K562 (cell line): Measurements from ENCODE around the gene POLR2J3. TPM values are rescaled to one million over a fixed set of nuclear protein-coding genes. Genes with fewer than 3 reads are reported as not detected.
"Not testable (repeated sequence)": the region's sequence is repeated elsewhere in the genome, so short reads cannot be mapped to it uniquely, and the experiment has no call there.

Experiments
- ATAC-seq: fragments of 200-7000 bp; cut with Tn5 transposase; 3 replicates; pipeline ENCODE4 v1.9.1; 2020; ENCODE audit warnings: moderate library complexity
- BruUV-seq: library from RNA; stranded (reverse); fragments of 400-500 nt; replicated peaks from 2 replicates; lab custom pipeline; 2021; lab: Mats Ljungman, UMichigan
- CTCF ChIA-PET: fragments of 300-600 bp; formaldehyde crosslinking; extraction: SDS; loops from one replicate; lab custom pipeline; 2021; ENCODE audit warnings: low intra/inter-chr PET ratio; lab: Yijun Ruan, JAX
- POLR2A ChIA-PET: fragments of 300-600, 350-650 bp; sonication (Branson Sonifier 250); formaldehyde crosslinking; extraction: SDS; loops from one replicate; lab custom pipeline; 2021; ENCODE audit warnings: antibody characterized with exemption, inconsistent platforms; lab: Yijun Ruan, JAX
- DNase-seq, 4 experiments: peaks; one replicate each; pipeline versions ENCODE4 v3.0.0 to v3.0.0-alpha.2; 2011 to 2018; ENCODE audit warnings: low spot score in 3 of 4, mixed read lengths in 3 of 4; ENCODE audit errors: extremely low read depth in 1 of 4
- FAIRE-seq: peaks from 2 replicates; lab custom pipeline; 2011; peaks lifted over from hg19 to GRCh38; lab: Jason Lieb, UNC
- H2AFZ ChIP-seq: 2 replicates; pipeline ENCODE4 v1.6.0; 2011; ENCODE audit warnings: low read depth, low read length, control low read depth, inconsistent platforms
- H3K27ac ChIP-seq: fragments of 200-600 bp; 3 replicates; pipeline ENCODE4 v1.8.0; 2011; ENCODE audit warnings: low read depth, mild to moderate bottlenecking, control low read depth, inconsistent platforms, low read length, moderate library complexity, mixed read lengths; ENCODE audit errors: extremely low read depth
- H3K27me3 ChIP-seq, 2 experiments: fragments of 300-600 bp in 1 of 2; 2 replicates in 1 of 2; 3 replicates in 1 of 2; pipeline versions ENCODE4 v1.6.0 to v1.8.0; 2011; ENCODE audit warnings: inconsistent platforms in 2 of 2, low read length in 2 of 2, mild to moderate bottlenecking in 1 of 2, mixed read lengths in 1 of 2, moderate library complexity in 1 of 2; ENCODE audit not compliant: control insufficient read depth in 2 of 2, insufficient read depth in 2 of 2
- H3K36me3 ChIP-seq: fragments of 300-600 bp; 3 replicates; pipeline ENCODE4 v1.8.0; 2011; ENCODE audit warnings: mild to moderate bottlenecking, low read length, inconsistent platforms; ENCODE audit not compliant: control insufficient read depth, insufficient read depth
- H3K4me1 ChIP-seq, 2 experiments: fragments of 200-600 bp in 1 of 2; replicated peaks in 1 of 2; 2 replicates in 1 of 2; 3 replicates in 1 of 2; pipeline versions ENCODE4 v1.5.1 to v1.8.0; 2011; ENCODE audit warnings: inconsistent platforms in 2 of 2, low read length in 2 of 2, mild to moderate bottlenecking in 1 of 2, mixed read lengths in 1 of 2, moderate library complexity in 1 of 2; ENCODE audit not compliant: control insufficient read depth in 2 of 2, insufficient read depth in 2 of 2
- H3K4me2 ChIP-seq: 2 replicates; pipeline ENCODE4 v1.6.1; 2011; ENCODE audit warnings: low read length, control low read depth, inconsistent platforms, mixed read lengths; ENCODE audit not compliant: insufficient read depth
- H3K4me3 ChIP-seq: fragments of 200-600 bp; sonication (generic), shearing (Covaris generic); 2 replicates; pipeline ENCODE4 v1.5.1; 2016; ENCODE audit warnings: control low read depth, inconsistent platforms
- H3K79me2 ChIP-seq: fragments of 200-600 bp; 3 replicates; pipeline ENCODE4 v1.8.0; 2011; ENCODE audit warnings: low read length, inconsistent platforms; ENCODE audit not compliant: control insufficient read depth, insufficient read depth
- H3K9ac ChIP-seq, 2 experiments: 2 replicates each; pipeline versions ENCODE4 v1.6.0 to v1.6.1; 2011; ENCODE audit warnings: low read depth in 2 of 2, low read length in 2 of 2, control low read depth in 1 of 2, inconsistent platforms in 1 of 2, mild to moderate bottlenecking in 1 of 2, mixed read lengths in 1 of 2; ENCODE audit not compliant: insufficient read depth in 1 of 2
- H3K9me1 ChIP-seq: one replicate; pipeline ENCODE4 v1.6.0; 2011; ENCODE audit warnings: inconsistent platforms, mild to moderate bottlenecking, low read length, moderate library complexity; ENCODE audit not compliant: control insufficient read depth, insufficient read depth
- H3K9me3 ChIP-seq: replicated peaks from 2 replicates; pipeline ENCODE4 v1.5.1; 2011; ENCODE audit warnings: low read depth, low read length, inconsistent platforms; ENCODE audit not compliant: control insufficient read depth, insufficient read depth
- H4K20me1 ChIP-seq: replicated peaks from 2 replicates; pipeline ENCODE4 v1.6.1; 2011; ENCODE audit warnings: low read length, inconsistent platforms, mixed read lengths; ENCODE audit not compliant: control insufficient read depth, insufficient read depth
- WGBS: fragments of 100-300 bp; shearing (Covaris generic); methylation state at CpG from one replicate; pipeline ENCODE4 v1.1.6; 2016; ENCODE audit warnings: low coverage, mixed read lengths; ENCODE audit not compliant: insufficient coverage; ENCODE audit errors: missing lambda C conversion rate; 5-methylcytosine and 5-hydroxymethylcytosine counted together
- in situ Hi-C: fragments of 300-500 bp; cut with MboI; formaldehyde crosslinking; loops from 4 replicates; pipeline ENCODE4 v1.15.0; 2018; ENCODE audit warnings: inconsistent platforms, mixed read lengths
- intact Hi-C: fragments of 100-400 bp; cut with micrococcal nuclease; formaldehyde crosslinking; loops from 2 replicates; pipeline ENCODE4 v1.14.2; 2022
- polyA plus RNA-seq, 8 experiments: library from polyadenylated mRNA; depleted of rRNA in 4 of 8; stranded (reverse) in 5 of 8; unstranded in 3 of 8; fragments of >200 nt; fragmentation: Nextera tagmentation in 2 of 8; fragmentation: Illumina TruSeq in 1 of 8; extraction: Ambion mirVana in 2 of 8; extraction: Trizol in 1 of 8; gene quantifications; 2 replicates each; pipeline versions ENCODE4 v1.2.1 to v1.2.3, GENCODE V29; 2011 to 2014; ENCODE audit warnings: inconsistent platforms in 1 of 8, missing spikeins in 1 of 8
- total RNA-seq, 7 experiments: library from RNA; depleted of rRNA in 6 of 7; stranded (reverse); fragments of >200 nt in 6 of 7; fragmentation: Illumina TruSeq in 2 of 7; extraction: Trizol in 2 of 7; gene quantifications; 2 replicates each; pipeline versions ENCODE4 v1.2.1 to v1.2.3, GENCODE V29; 2011 to 2021; ENCODE audit warnings: low replicate concordance in 1 of 7

The POLR2J3 gene
- total and polyA plus RNA-seq, 9 of the 15 experiments (the other 6 are each of a cell fraction or from before 2014, with no cell fraction given), result 35.5 to 170 (median 62.9) TPM

DNA sequence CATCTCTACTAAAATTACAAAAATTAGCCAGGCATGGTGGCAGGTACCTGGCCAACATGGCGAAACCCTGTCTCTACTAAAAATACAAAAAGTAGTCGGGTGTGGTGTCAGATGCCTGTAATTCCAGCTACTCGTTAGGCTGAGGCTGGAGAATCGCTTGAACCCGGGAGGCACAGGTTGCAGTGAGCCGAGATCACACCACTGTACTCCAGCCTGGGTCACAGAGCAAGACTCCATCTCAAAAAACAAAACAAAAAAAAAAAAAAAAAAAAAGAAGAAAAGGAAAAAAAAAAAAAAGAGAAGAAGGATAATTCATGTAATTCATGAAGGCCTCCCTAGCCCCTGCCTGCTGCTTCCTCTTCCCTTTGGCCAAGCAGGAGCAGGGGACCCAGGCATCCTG is 31.8 kb downstream of the POLR2J3 start:
- H3K4me3 ChIP-seq, H4K20me1 ChIP-seq, POLR2A ChIA-PET, DNase-seq, H3K4me2 ChIP-seq, H3K27me3 ChIP-seq, intact Hi-C loops, H3K27ac ChIP-seq, H3K79me2 ChIP-seq, BruUV-seq, ATAC-seq, H3K4me1 ChIP-seq, FAIRE-seq, H2AFZ ChIP-seq, H3K9me3 ChIP-seq, H3K9ac ChIP-seq, H3K36me3 ChIP-seq, CTCF ChIA-PET, H3K9me1 ChIP-seq: not testable (repeated sequence)
- in situ Hi-C loops, result loop anchor here (10.0 kb wide), 1 partner anchor 104 kb away; the partner anchor contains the start of gene UPK3BL1
- 85% methylated on average over 4 of the region's 6 CpGs for WGBS

DNA sequence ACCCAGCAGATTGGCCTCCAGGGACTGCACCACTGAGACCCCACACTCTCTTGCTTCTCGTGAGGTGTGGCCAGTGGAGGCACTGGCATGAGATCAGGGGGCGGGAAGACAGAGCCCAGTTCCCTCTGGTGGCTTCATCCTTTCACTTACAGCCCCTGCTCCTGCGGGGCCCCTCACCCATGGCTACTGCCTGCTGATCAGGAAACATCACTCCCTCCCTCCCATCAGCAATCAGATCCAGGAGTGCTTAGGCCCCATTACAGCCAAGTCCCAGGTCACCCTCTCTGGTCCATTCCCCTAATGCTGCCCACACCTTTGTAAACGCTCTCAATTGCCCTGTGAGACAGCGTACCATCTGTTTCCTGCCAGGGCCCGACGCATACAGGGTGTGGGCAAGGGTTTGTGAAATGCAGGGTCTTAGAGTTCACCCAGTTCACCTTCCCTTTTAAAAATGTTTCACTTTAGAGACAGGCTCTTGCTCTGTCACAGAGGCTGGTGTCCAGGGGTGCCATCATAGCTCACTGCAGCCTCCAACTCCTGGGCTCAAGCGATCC is 37.2 kb downstream of the POLR2J3 start:
- H3K9me3 ChIP-seq, H4K20me1 ChIP-seq, H2AFZ ChIP-seq, H3K79me2 ChIP-seq, POLR2A ChIA-PET, H3K9ac ChIP-seq, H3K27ac ChIP-seq, H3K4me3 ChIP-seq, H3K36me3 ChIP-seq, H3K9me1 ChIP-seq, in situ Hi-C loops, H3K4me2 ChIP-seq, intact Hi-C loops, BruUV-seq, ATAC-seq, CTCF ChIA-PET, H3K27me3 ChIP-seq, DNase-seq, H3K4me1 ChIP-seq, FAIRE-seq: not testable (repeated sequence)
- 57% methylated on average over 2 of the region's 8 CpGs for WGBS
